GM18858 (cell line): ENCODE results near the gene CCSER1.
"Not testable (repeated sequence)": the region's sequence is repeated elsewhere in the genome, so short reads cannot be mapped to it uniquely, and the experiment has no call there.

Experiments
- ATAC-seq: cut with Tn5 transposase; IDR thresholded peaks from one replicate; pipeline ENCODE4 v1.9.1; 2021; ENCODE audit not compliant: unreplicated experiment

CCSER1 gene

DNA sequence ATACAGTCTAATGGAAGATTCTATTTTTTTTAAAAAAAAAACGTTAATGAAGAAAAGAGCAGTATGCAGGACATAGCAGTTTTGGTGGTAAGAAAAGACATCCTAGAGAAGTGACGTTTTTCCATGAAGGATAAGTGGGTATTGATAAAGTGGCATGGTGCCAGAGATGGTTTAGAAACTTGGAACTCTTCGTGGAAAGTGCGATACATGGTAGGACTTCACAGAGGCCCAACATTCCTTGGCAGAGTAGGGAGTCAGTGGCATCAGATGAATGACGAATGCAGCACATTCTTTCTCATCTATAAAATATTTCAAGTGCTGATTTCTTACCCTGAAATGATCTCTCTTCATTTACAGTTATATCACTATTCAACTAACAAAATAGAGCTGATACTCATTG lies 298.7 kb downstream of the CCSER1 start:
- ATAC-seq, result no peak

DNA sequence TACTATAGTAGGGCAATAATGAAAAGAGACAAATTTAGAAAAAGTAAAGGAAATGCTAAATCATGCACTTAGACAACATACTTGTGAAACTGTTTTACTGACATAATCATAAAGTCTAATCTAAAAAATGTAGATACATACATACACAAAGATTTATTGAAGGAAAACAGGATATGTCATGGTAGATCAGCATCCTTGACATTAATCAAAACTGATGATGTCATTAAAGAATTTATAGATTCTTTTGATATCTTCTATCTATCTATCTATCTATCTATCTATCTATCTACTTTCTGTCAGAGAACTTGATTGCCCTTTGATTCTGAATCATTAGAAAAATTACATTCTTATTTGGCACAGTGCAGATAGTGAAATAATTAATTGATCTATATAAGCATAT lies 311.3 kb downstream of the CCSER1 start:
- no peak for ATAC-seq

DNA sequence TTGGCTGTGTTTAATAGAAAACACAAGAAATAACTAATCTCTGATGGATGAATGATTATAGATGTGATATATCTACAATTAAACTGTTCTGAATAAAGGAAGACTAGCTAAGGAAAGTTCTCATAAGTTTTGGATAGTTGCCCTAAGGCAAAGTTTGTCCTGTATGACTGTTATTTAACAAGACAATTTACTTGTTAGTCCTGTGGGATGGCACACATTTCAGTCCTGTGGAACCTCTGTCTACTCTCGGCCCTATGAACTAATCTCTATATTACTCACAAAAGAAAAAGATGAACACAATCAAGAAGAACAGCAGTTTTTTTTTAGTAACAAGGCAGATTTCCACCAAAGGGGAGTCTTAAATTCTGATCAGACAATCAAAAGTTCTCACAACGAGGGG lies 314.6 kb downstream of the CCSER1 start:
- no peak for ATAC-seq

DNA sequence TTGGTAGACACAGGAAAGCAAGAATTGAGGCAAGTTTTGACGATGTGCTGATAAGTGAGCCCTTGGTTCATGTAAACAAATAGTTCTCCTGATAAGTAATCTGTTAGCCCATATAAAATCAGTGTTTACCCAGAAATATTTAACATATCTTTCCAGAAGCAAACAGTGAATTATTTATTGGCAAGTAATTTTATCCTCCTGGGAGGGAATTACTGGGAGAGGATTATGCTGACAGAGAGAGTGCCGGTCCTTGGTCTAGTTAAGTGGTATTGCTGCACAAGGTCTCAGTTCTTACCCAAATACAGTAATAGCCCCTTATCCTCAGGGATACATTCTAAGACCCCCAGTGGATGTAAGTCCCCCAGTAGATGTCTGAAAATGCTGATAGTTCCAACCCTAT lies 315.4 kb downstream of the CCSER1 start:
- ATAC-seq, result no peak

DNA sequence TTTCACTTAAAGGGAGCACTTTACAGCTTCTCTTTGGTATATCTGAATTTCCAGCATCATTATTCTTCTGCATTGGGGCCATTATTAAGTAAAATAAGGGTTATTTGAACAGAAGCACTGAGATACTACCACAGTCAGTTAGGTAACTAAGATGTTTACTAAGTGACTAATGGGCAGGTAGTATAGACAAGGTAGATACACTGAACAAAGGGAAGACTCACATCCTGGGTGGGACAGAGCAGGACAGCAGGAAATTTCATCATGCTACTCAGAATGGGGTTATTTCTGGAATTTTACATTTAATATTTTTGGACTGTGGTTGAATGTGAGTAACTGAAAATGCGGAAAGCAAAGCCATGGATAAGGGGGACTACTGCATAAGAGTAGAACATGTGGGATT lies 316.0 kb downstream of the CCSER1 start:
- ATAC-seq, result no peak

DNA sequence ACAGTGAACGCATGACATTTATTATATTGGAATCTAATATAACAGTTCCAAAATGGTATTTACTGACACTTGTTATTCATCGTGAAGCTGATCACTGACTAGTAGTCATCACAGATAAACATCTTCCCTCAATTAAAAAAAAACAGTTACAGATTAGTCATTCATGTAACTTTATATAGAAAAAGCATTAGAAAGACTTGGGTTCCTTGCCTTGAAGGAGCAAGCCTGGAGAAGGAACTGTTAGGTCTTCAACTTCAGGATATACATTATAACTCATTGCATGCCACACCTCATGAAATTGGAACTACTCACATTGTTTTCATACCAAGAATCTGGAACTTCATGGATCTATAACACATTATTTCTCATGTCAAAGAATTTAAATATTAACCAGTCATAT lies 317.7 kb downstream of the CCSER1 start:
- no peak for ATAC-seq

DNA sequence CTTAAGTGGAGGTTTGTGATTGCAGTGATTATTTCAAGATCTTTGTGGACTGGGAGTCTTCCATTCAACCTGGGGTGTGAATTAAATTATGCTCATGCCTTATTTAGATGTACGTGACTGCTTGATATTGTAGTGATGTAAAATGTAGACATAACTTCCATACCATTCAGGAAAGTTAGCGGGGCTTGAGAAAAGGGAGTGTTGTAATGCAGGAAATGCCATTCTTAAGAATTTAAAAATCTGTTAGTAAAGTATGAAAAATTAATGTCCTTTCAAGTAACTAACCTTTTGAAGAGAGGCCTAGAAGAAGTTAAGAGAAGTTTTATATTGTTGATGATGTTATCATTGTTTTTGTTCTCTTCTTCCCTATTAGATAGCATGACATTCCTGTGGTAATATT lies 318.2 kb downstream of the CCSER1 start:
- ATAC-seq, result no peak

DNA sequence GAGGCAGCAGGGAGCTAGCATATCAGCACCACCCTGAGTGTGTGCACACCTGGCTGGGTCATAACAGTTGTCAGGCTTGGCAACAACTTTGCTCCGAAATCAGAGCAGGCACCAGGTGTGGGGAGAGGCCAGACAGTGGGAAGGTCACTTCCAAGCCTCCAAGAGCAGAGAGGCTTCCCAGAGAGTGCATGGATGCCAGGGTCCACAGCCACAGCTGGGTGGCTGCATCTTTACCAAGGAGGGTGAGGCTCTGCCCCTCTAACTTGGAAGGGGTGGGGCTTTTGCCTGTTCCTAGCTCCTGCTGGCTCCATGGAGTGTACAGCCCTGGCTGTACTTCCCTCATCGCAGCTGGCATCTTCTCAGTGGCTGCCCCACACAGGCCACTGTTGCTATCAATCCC lies 322.4 kb downstream of the CCSER1 start:
- no peak for ATAC-seq

DNA sequence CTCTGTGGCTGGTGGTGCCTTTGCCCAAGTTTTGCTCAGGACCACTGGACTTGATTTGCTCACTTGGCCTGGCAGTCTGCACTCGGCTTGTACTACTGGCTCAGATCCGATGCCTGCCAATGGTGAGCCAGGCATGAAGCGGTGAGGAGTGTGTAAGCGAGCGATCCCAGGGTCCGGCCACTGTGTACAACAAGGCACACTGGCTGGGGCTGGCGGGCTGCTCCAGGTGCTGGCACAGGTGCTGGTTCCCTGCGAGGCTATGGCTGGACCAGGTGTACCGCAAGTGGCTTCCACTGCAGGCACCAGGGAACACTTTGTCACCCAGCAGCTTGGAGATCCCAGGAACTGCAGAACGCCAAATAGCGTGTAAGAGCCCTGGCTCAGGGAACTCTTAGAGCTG lies 329.7 kb downstream of the CCSER1 start:
- ATAC-seq, result no peak

DNA sequence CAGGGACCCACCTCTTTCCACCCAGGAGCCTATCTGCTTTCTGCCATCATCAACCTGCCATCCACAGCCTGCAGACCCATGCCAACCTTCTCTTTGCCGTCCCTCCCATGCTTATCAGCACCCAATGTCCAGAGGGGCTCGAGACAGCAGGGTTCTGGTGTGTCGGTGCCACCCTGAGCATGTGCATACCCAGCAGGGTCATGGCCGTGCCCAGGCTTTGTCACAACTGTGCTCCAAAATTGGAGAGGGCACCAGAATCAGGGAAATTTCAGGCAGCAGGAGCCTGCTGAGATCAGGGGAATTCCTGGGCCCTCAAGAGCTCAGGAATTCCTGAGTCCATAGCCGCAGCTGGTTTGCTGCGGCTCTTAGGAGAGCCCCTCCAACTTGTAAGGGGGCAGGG lies 330.6 kb downstream of the CCSER1 start:
- ATAC-seq, result no peak

DNA sequence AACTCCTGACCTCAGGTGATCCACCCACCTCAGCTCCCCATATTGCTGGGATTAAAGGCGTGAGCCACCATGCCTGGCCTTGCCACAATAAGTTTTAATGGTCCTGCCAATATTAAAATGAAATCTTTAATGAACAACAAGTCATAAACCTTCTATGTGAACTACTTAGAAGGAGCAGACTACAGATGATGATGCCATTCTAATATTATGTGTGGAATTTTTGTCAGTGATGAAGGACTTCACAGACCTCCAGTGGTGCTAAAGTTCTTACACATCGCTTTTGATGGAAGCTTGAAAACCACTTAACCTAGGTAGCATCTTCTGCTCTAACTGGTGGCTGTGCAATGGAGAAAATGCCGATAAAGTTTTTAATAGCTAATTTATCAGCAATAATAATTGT lies 331.4 kb downstream of the CCSER1 start:
- no peak for ATAC-seq

DNA sequence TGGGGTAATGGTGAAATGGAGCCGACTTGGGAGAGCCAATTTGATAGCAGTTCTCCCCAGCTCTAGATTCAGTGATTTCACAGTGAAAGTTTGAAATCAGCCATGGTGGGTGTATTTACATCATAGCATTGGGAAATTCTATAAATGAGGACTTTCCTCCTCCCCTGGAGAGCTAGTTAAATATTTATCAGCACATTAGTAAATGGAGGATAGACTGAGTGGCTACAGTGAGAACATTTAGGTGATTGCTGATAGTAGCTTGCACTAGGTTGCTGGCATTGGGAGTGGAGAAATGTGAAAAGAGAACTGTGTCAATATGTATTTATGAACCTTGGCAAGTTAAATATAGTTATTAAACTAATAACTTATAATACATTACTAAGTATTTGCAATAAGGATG lies 347.3 kb downstream of the CCSER1 start:
- ATAC-seq, result no peak

DNA sequence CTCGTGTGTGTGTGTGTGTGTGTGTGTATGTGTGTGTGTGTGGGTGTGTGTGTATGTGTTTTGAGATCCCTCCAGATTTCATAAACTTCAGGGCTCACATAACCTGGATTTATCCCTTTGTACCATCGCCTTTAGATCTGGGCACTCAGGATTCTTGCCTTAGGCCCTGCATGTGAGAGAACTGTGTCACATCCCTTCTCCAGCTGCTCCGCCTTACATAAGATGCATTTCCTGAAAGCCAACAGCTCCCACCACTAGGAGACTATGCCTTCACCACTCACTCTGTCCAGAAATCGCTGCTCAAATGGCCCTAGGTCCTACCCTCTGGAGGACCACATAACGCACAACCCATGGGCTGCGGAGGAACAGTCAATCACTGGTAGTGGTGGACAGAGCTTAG lies 348.8 kb downstream of the CCSER1 start:
- ATAC-seq, result no peak

DNA sequence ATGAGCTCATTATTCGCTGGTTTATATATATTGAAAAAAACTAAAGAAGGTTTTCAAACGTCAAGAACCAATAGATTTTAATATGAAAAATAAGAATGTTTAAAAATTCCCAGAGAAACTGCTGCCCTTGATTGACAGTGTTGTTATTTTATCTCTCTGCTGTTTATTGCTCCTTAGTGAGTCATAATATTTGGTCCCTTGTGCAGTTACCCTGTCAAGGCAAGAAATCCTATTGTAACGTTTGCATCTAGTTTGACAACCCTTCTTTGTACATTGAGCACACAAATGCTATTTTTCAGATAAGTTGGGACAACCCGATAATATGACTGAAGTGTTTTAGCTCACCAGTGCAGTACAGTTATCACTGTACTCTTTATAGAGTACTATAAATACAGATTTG lies 349.4 kb downstream of the CCSER1 start:
- no peak for ATAC-seq

DNA sequence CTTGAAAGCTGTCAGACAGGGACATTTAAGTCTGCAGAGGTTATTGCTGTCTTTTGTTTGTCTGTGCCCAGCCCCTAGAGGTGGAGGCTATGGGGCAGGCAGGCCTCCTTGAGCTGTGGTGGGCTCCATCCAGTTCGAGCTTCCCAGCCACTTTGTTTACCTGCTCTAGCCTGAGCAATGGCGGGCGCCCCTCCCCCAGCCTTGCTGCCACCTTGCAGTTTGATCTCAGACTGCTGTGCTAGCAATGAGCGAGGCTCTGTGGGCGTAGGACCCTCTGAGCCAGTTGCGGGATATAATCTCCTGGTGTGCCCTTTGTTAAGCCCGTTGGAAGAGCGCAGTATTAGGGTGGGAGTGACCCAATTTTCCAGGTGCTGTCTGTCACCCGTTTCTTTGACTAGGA lies 357.7 kb downstream of the CCSER1 start:
- ATAC-seq, result not testable (repeated sequence)

DNA sequence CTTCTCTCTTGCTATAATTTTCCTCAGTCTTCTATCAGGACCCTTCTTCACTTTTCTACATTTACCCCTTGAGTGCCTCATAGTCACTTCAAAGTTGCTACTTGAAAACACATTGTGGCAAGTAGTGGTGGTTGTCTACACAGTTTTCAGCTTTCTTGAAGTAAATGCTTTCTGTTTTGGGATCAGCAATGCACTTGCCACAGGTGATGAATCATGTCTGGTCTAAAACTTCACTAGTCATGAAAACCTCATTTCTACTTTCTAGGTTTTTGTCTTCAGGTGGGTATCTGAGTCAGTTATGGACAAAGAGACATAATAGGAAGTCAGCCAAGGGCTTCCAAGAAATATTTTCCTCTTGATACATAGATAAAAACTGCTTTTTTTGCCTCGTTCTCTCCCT lies 359.2 kb downstream of the CCSER1 start:
- no peak for ATAC-seq

DNA sequence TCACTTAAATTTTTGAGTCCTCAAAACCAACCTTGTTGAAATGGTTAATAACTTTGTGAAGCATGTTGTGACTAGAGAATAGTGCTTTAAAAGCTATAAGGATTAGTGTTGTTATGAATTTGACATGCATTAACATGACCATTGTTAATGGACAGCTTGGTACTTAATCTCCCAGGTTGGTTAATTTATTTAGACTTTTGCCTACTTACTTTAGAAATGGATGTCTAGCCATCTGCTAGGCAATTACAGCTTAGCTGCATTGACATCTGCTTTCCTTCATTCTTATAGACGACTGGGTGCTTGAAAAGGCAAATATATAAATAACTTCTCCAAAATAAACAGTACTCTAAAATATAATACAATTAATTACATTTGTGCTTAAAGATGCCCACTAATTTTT lies 368.0 kb downstream of the CCSER1 start:
- ATAC-seq, result no peak

DNA sequence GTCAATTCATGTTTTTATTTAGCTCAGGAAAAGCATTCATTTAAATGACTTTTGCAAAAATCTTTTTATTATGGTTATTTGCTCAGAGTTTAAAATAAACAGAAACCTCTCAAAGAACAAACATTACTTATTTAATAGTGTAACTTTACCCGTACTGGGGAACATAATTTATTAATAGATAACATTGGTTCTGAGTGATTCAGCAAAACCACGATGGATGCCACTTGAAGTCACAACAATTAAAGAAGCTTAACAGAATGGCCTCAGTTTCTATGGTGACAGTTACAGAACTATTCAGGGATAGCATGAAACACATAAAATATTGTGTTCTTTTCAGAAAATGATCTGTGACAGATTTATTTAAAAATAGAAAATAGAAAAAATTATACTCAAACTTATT lies 368.7 kb downstream of the CCSER1 start:
- no peak for ATAC-seq

DNA sequence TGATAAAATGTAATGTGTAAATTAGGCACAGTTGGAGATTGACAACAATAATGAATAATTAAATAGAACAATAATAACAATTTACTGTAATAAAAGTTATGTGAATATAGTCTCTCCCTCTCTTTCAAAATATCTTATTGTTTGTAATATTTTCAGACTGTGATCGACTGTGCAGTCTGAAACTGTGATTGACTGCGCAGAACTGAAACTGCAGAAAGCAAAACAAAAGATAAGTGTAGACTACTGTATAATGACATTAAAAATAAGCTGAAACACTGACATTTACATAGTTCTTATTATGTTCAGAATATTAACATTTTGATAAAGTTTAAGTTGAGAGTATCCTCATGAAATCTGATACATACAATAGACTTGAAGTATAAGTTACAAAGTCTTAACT lies 371.0 kb downstream of the CCSER1 start:
- ATAC-seq, result no peak

DNA sequence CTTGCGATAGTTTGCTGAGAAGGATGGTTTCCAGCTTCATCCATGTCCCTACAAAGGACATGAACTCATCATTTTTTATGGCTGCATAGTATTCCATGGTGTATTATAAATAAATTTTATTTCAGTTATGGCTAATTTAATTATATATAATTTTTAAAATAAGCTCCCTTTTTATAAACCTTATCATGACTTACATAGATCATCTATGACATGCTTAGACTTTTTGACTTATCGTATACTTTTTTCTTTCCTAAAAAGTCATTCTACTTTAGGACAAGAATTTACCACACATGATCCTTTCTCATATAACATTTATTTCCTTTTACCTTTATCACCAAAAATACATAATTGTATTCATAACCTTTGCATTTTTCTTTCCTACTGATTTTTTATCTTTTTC lies 376.5 kb downstream of the CCSER1 start:
- no peak for ATAC-seq

DNA sequence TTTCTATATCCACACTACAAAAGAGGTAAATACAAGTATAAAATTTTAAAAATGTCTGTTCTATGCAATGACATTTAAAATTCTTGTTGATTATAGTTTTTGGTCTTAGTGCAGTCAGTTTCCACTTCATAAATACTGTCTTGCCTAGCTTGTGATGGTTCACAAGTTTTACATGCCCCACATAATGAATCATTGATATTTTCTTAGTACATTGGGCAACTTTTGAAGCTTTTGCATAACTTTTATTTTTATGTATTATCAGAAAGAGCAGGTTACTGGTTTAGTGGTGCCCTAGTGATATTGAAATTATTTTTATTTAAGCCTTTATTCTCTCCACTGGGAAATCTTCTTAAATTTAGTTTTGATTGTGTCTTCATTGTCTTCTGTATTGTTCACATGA lies 388.0 kb downstream of the CCSER1 start:
- ATAC-seq, result no peak

DNA sequence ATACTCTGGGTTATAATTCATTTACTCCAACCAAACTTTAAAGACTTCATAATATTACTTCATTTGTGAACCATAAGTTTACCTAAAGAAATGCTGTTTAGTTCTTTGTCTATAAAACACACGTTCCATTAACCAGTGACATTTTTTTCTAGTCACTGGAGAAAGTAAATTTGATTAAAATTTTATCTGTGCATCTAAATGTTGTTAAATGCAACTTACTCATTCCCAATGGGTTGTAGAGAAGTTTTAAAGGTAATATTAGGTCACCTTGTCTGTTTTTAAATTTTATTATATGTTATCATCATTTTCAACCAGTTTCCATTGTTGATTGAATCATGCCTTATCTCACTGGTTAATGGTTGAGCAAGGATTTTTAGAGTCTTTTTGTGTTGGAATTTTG lies 401.4 kb downstream of the CCSER1 start:
- ATAC-seq, result no peak

DNA sequence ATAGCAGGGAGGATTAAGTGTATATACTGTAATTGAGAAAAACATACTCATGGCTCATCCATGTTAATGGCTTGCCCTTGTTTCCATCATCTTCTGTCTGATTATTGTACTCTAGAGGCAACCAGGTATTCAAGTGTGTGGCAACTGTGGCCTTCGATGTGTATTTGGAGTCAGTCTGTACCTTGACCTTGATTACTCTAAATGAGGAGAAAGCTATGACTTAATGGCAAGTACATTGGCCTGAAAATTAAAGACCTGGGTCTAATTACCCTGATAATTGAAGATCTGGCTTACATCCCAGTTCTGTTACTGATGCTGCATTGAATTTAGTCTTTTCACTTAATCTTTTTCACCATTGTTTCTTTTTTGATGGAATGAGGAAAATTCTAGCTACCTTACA lies 409.2 kb downstream of the CCSER1 start:
- ATAC-seq, result no peak

DNA sequence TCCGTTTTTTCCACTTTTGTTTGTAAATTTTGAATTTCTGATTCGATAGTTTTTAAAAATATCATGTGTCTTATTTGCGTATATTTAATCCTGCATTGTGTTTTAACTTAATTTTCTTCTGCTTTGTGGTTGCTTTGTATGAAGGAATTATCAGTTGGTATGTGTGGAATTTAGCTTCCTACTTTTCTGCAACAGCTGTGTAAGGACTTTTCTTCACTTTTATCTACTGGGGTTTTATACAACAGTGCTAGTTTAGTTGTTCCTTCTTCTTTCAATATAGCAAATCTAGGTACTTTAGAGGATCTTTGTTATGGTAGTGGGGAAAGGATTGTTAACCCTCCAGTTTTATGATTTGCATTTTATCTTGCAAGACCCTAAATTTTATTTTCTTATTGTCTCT lies 410.3 kb downstream of the CCSER1 start:
- no peak for ATAC-seq
